HG02588 (cell line): ENCODE measurements around the gene CNOT2.
"Not testable (repeated sequence)": the region's sequence is repeated elsewhere in the genome, so short reads cannot be mapped to it uniquely, and the experiment has no call there.

Experiments
- ATAC-seq: cut with Tn5 transposase; IDR thresholded peaks from one replicate; pipeline ENCODE4 v1.9.1; 2021; ENCODE audit warnings: mild to moderate bottlenecking, moderate library complexity; ENCODE audit not compliant: unreplicated experiment

CNOT2 gene

GRCh38 chr12:70359458-70360197 lies 116.4 kb downstream of the CNOT2 start:
- no peak for ATAC-seq

GRCh38 chr12:70360218-70360617 lies 117.0 kb downstream of the CNOT2 start:
- no peak for ATAC-seq

DNA sequence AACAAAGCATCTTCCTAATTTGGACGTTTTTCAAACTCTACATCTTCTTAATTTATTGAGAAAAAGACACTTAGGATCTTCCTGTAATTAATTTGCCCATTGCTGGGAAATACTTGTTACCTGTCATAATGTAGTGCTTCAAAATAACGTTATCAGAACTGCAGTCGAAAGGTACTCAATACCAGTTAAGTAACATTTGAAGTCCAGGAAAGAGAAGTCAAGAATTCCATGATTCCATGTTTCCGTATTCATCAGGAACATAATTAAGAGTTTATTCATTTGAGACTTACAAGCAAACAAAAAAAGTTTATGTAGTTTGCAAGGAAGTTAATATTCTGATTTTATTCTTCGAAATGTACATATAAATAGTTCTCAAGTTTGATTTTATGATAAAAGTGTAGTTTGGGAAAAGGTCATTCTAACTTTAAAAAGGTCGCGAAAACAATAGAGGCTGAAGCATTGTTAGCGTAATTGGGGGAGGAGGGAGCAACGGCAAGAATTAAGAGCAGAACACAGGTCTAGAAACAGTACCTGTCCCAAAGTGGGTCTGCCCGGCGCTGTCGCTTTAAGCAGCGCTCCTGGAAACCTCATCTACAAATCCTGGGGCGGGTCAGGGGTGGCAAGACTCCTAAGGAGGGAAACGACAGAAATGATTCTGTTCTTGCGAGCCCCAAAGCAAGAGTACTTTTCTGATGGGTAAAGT lies 121.6 kb downstream of the CNOT2 start:
- no peak for ATAC-seq

- ATAC-seq, result no peak
These were observed 122.1 kb downstream of the CNOT2 start for GRCh38 chr12:70365398-70365647.

- ATAC-seq, result peak; percentile 87
These were observed 122.7 kb downstream of the CNOT2 start, which contains the start of gene KCNMB4 for GRCh38 chr12:70365648-70366518. Gene KCNMB4, plus strand, starts transcription at chr12:70366290. Its CDS starts 445 bp downstream, at chr12:70366735.

- ATAC-seq, result peak; percentile 34
These were observed 123.5 kb downstream of the CNOT2 start for GRCh38 chr12:70366581-70367257.

DNA sequence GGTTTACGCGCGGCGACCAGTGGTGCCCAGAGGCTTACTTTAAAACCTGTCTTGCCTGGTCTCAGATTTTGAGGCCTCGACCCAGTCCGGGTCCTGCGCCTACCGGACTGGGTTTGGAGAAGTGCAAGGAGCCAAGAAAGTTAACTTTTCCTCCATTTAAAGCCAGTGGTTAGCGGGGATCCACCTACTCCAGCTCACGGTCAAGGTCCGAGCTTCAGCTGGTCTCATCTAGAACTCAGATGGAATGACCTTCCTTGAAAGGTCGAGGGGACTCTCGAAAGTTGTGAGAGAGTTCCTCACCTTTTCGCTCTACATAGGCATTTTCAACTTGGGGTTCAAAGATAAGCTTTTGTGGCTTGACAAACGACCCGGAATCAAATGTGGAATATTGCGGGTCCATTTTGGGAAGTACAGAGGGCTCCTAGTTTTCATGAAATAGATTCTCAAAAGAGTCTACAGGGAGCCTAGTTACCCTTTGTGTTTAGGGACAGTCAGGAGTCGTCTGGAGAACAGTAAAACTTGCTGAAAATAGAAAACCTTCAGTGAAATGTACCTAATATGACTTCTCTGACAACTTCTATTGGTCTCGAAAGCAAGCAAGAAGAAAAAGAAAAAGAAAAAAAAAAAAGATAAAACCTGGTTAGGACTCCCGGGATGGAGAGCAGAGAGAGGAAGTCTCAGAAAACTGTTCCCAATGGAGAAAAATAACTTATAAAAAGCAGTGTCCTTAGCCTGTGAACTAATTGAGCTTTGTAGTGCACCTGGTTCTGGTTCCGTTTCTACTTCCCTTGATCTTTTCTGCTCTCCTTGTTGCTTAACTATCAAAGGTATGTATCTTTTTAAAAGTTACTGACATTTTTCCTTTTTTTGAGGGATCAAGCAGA lies 124.3 kb downstream of the CNOT2 start:
- no peak for ATAC-seq

DNA sequence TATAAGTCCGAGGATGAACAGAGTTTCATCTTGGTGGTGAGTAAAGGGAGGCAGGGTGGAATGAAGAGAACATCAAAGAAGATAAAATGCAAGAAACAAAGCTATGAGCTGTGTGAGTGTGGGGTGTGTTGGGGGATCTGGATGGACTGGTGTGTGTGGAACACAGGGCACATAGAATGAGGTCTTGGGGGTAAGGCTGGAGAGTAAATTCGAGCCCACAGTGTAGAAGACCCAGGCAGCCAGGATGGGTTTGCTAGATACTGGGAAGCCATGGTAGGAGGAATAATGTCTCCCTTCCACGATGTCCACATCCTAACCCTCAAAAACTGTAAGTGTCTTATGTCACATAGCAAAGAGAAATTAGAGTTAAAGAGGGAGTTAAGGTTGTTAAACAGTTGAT lies 129.6 kb downstream of the CNOT2 start:
- no peak for ATAC-seq

- no peak for ATAC-seq
These were observed 136.6 kb downstream of the CNOT2 start for GRCh38 chr12:70379846-70380245.

- ATAC-seq, result no peak
These were observed 140.3 kb downstream of the CNOT2 start for GRCh38 chr12:70383484-70383883.

DNA sequence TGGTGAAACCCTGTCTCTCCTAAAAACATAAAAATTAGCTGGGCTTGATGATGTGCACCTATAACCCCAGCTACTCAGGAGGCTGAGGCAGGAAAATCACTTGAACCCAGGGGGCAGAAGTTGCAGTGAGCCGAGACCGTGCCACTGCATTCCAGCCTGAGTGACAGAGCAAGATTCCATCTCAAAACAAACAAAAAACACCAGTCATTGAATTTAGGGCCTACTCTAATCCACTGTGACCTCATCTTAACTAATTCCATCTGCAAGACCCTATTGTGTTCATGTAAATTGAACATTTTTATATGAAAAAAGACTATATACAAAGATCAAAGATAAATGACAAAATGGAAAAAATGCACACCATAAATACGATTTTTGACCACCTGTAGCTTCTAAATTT lies 140.7 kb downstream of the CNOT2 start:
- ATAC-seq, result no peak

GRCh38 chr12:70386771-70387170 lies 143.5 kb downstream of the CNOT2 start:
- ATAC-seq, result no peak

- no peak for ATAC-seq
These were observed 146.4 kb downstream of the CNOT2 start for GRCh38 chr12:70389678-70390077.

- not testable (repeated sequence) for ATAC-seq
These were observed 149.4 kb downstream of the CNOT2 start for GRCh38 chr12:70392631-70393030.

GRCh38 chr12:70393787-70394499 lies 150.7 kb downstream of the CNOT2 start:
- no peak for ATAC-seq

- no peak for ATAC-seq
These were observed 154.8 kb downstream of the CNOT2 start for GRCh38 chr12:70398002-70398401.

DNA sequence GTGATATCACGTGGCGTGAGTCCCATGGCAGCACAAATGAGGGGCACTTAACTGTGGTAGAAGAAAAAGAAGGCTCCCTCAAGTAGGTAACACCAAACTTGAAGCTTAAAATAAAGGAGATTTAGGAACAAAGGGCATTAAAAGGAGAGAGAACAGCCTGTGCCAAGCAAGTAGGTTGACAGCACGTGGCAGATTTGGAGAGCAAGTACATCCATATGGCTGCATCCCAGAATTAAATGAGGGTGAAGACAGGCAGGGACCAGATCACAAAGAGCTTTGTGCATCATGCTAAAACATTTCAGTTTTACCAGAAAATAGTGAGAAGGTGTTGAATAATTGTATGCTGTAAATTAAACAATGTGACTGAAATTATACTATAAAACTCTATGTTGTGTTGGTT lies 155.6 kb downstream of the CNOT2 start:
- no peak for ATAC-seq

DNA sequence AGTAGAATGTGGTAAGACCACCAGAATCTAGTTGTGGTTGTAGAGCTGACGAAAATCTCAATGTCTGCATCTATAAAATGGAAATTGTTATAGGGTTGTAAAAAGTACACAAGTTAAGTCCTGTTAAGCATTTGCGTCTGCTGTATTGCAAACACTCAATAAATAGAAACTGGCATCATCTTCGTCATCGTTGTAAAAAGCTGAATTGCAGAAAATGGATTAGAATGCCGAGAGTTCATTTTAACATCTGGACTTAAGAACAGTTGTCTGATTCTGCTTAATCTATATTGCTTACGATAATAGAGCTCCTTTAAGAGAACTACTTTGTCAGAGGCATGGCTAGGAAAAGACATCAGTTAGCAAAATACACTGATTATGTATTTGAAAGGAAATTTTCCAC lies 156.1 kb downstream of the CNOT2 start:
- no peak for ATAC-seq

GRCh38 chr12:70400124-70400523 lies 156.9 kb downstream of the CNOT2 start:
- ATAC-seq, result no peak

DNA sequence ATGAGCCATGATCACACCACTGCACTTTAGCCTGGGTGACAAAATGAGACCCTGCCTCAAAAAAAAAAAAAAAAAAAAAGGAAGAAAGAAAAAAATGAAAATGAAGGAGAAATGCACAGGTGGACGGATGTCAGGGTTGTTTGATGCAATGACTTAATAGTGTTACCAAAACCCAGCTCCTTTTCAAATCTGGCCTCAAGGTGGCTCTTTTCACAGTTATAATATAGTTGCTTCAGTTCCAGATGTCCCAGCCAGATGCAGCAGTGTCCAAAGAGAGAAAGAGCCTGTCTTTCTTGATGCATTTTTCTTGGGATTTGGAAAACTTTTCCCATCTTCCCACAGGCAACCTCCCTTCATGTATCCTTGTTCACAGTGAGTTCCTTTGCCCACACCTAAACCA lies 159.4 kb downstream of the CNOT2 start:
- ATAC-seq, result no peak
